Transverse colon (tissue), 3 donors: ENCODE data around the gene ABCD4.

Source experiments
- CTCF ChIP-seq, 5 experiments: fragments of 200-600 bp in 3 of 5; fragments of 450-650 bp in 2 of 5; sonication (generic) in 3 of 5; IDR thresholded peaks; 1 replicate in 2 of 5; 2 replicates in 3 of 5; pipeline ENCODE4 v1.5.1; 2016 to 2017; ENCODE audit warnings: antibody characterized with exemption in 5 of 5, inconsistent platforms in 3 of 5, mild to moderate bottlenecking in 2 of 5, moderate library complexity in 1 of 5
- POLR2A ChIP-seq: fragments of 450-650 bp; IDR thresholded peaks from one replicate; pipeline ENCODE4 v1.6.1; 2016; ENCODE audit warnings: antibody characterized with exemption, mild to moderate bottlenecking, moderate library complexity

GRCh38 chr14:74265301-74265965, 37.3 kb downstream of the ABCD4 start:
- no peak for TF ChIP-seq CTCF (IDR thresholded peaks at IDR 0.05)
- TF ChIP-seq POLR2A = no peak
